Activated CD4-positive, alpha-beta T cell treated with anti-CD3 and anti-CD28 coated beads, Interleukin-2, amount 50 U/mL, for 4 hours (primary cell): Measurements from ENCODE around the gene SCARF2.
"Not testable (repeated sequence)": the region's sequence is repeated elsewhere in the genome, so short reads cannot be mapped to it uniquely, and the experiment has no call there.

Experiments
- DNase-seq, 2 experiments: peaks; one replicate each; pipeline ENCODE4 v3.0.0-alpha.2; 2020

SCARF2 gene

DNA sequence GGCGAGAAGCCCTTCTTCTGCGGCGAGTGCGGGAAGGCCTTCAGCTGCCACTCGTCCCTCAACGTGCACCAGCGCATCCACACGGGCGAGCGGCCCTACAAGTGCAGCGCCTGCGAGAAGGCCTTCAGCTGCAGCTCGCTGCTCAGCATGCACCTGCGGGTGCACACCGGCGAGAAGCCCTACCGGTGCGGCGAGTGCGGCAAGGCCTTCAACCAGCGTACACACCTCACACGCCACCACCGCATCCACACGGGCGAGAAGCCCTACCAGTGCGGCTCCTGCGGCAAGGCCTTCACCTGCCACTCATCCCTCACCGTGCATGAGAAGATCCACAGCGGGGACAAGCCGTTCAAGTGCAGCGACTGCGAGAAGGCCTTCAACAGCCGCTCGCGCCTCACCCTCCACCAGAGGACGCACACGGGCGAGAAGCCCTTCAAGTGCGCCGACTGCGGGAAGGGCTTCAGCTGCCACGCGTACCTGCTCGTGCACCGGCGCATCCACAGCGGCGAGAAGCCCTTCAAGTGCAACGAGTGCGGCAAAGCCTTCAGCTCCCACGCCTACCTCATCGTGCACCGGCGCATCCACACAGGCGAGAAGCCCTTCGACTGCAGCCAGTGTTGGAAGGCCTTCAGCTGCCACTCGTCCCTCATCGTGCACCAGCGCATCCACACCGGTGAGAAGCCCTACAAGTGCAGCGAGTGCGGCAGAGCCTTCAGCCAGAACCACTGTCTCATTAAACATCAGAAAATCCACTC, 31.5 kb downstream of the SCARF2 start:
- no peak for DNase-seq

- no peak for DNase-seq
Observed at GRCh38 chr22:20405291-20405930, 32.2 kb downstream of the SCARF2 start.

- DNase-seq: no peak
Observed at GRCh38 chr22:20404881-20405280, 32.7 kb downstream of the SCARF2 start.

GRCh38 chr22:20403779-20404140, 33.9 kb downstream of the SCARF2 start:
- DNase-seq: no peak

DNA sequence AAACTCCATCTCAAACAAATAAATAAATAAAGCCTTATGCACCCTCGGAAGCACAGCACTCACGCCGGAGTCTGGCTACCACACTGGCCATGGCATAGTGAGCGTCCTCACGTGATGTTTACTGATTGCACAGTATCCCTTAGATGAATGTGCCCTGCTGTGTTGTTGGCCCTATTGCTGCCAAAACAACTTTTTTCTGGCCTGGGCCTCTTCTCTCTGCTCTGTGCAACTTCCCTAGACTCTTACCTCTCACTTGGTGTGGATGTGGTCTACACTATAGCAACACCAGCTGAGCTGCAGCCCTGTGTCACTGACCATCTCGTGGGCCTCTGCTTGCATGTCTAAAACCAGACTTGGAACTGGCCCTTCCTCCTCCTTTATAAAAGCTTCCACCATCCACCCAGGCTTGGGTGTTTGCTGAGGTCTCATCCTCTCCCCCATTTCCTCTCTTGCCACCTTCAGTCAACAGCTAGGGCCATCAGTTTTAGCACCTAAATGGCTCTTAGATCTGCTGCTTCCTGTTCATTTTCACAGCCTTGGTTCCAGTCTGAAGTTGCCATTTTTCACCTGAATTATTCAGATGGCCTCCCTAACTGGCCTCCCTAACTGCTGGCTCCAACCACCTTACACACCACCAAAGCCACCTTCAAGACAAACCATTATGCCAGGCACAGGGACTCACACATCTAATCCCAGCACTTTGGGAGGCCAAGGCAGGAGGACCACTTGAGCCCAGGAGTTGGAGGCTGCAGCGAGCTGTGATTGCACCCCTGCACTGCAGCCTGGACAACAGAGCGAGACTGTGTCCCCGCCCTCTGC, 34.5 kb downstream of the SCARF2 start:
- no peak for DNase-seq

- DNase-seq: no peak
Observed at GRCh38 chr22:20401376-20402014, 36.1 kb downstream of the SCARF2 start.

- no peak for DNase-seq
Observed at GRCh38 chr22:20400606-20401375, 36.8 kb downstream of the SCARF2 start.

DNA sequence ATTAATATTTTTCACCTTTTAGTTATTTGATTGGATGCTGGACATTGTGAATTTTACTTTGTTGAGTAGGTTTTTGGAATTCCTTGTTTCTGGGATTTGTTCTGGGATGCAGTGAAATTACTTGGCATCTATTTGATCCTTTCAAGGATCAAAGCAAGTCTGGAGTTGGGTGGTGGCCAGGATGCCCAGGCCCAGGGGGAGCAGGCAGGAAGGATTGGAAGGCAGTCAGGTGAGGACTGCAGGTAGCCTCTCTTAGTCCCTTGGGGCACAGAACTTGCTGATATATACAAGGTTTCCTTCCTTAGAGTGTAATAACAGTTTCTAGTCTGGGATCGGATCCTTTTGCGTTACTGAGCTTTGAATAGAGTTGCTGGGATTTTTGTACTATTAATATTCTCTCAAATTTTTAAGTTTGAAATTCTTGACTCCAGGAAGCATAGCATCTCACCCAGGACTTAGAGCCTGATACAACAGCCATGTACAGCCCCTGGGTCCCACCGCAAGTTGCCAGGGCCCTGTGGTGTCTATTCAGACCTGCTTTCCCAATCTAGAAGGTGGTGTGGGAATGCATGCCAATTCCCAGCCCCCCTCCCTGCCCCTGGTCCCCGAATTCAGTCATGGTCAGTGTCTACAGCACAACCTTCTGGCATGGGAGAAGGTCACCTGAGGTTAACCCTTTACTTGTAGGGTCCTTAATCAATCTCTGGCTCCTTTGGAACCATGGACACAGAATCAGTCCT, 37.6 kb downstream of the SCARF2 start:
- DNase-seq: no peak

DNA sequence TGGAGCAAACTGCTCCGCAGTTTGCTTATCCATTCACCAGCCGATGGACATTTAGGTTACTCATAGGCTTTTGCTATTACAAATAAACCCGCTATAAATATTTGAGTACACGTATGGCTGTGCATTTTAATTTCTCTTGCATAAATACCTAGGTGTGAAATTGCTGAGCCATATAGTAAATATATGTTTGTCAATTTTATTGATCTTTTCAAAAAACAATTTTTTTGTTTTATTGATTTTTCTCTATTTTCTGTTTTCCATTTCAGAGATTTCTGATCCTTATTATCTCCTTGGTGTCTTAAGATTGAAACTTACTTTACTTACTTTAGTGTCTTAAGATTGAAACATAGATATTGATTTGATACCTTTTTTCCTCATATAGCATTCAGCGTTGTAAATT, 39.2 kb downstream of the SCARF2 start:
- DNase-seq: no peak

DNA sequence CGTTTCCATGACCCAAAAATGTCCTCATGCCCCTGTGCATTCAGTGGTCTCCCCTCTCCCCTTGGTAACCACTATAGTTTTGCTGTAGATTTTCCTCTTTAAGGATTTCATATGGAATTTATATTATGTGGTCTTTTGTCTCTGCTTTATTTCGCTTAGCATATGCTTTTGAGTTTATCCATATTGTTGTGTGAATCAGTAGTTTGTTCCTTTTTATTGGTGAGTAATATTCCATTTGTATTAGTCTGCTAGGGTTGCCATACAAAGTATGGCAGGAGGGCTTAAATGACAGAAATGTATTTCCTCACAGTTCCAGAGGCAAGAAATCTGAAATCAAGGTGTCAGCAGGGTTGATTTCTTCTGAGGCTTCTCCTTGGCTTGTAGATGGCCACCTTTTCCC, 40.1 kb downstream of the SCARF2 start:
- DNase-seq: no peak

DNA sequence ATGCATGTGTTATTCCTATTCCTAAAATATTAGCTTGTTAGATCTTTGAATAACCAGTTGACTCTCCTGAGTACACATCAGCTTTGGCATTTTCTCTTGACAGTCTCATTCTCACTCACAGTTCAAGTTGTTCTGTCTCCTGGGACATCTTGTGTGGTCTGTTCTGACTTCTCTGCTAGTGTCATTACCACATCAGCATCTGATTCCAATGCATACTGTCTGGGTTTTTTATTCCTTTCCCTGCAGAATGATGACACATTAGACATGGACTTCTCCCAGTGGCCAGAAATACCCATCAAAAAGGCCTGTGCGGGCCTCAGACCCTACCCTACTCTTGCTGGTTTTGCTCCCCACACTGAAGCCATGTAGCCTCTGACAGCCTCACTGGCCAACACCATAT, 41.0 kb downstream of the SCARF2 start:
- no peak for DNase-seq

DNA sequence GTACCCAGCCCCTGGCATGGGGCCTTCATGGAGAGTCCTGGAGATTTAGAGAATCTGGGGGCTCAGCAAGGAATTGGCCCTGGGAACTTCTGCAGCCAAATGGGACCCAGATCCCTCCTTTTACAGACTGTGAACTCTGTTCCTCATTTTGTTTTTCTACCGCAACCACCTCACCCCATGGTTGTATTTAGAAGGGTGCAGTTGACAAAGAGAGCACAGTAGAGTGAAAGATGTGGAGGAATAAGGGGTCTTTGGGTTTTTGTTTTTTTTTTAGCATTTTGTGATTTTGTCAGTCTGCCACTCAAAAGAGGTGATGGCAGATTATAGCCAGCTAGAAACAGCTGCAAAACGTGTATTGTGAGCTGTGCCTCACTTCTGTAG, 41.7 kb downstream of the SCARF2 start:
- DNase-seq: no peak

DNA sequence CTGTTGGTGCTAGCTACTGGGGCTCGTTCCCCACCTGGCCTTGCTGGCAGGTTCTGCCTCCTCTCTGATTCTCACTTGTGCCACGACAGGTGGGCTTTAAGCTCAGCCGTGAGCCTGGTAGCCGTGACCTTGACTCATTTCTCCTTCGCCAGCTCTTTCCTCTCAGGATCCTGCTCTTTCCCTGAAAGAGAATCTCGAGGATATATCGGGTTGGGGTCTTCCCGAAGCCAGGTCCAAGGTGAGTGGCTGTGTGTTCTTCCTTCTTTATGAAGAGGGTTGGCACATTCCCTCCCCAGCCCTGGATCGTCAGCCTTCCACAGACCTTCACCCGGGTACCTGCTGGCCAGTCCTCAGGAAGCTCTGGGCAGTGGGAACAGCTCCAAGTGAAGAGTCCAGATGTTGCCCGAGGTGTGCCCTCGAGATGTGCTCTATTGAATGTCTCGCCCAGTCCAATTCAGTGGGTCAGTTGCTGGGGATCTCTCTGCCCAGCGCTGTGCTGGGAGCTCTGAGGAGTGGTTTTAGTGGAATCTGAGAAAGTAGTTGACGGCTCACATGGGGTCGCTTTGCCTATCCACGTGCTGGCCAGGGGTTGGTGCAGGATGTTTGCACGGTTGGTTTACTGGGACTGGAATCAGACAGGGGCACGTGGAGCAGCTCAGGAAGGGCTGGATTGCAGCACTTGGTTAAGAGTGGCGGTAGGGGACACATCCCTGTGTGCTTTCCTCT, 42.3 kb downstream of the SCARF2 start:
- DNase-seq: no peak

GRCh38 chr22:20393705-20394476, 43.7 kb downstream of the SCARF2 start, which contains the start of gene ZNF74:
ZNF74 (plus strand) TSS chr22:20394151; CDS start chr22:20394629, 478 bp downstream.
- DNase-seq: peak; percentile 74 to 77

DNA sequence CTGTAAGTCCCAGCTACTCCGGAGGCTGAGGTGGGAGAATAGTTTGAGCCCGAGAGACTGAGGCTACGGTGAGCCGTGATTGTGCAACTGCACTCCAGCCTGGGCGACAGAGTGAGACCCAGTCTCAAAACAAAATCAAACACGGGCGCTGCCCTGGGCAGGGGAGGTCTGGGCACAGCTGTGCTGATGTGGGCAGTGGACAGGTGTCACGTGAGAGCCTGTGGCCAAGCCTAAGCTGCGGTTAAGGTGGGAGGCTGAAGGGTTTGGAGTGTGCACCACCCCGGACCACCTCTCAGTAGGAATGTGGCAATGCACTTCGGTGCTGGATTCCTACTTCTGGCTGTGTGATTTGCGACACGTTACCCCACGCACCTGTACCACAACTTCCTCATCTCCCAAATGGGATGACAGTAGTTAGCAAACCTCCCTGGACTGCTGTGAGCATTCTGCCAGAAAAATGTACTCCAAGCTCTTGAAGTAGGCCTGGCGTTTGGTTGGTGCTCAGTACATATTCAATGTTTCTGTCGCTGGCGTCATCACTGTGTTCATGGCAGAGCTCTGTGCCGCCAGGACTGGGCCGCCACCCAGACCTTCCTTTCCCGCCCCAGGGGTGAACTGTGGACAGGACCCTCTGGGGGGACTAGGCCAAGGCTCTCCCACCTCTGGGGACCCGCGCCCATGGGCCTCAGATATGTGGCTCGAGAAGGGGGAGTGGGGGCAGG, 44.5 kb downstream of the SCARF2 start:
- no peak for DNase-seq

GRCh38 chr22:20392365-20392881, 45.2 kb downstream of the SCARF2 start:
- DNase-seq: not testable (repeated sequence)

DNA sequence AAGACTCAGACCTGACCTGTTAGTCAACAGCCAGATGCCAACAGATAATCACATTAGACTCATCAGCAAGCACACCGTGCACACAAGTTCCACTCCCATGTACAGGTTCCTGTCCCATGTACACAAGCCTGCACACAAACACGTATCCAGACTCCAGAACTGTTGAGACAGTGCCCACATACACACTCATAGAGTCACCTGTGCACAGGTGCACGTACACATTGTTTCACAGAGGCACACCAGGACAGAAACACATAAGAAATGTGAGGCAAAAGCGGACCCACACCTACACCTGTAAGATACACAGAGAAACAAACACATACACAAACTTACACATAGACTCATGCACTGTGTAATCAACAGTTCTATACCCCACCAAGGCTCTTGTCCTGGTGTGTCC, 46.4 kb downstream of the SCARF2 start:
- DNase-seq: no peak

DNA sequence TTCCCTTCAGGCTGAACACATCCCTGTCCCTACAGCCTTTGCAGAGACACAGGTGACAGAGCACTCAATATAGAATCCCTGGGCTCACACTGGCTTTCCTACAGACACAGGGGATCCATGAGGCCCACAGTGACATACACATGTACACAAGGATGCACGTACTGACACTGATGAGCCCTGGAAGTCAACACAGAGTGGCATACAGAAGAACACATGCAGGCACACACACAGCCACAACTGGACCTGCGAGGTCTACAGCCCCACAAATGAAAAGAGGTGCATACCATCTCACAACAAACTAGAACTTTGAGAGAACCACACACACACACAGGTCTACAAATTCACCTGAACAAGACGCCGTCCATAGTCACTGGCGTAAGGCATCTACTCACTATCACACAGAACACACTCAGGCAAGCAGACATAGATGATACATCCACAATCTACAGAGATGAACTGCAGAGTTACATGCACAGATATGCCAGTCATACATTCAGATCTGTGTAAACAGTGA, 47.2 kb downstream of the SCARF2 start:
- DNase-seq: no peak

DNA sequence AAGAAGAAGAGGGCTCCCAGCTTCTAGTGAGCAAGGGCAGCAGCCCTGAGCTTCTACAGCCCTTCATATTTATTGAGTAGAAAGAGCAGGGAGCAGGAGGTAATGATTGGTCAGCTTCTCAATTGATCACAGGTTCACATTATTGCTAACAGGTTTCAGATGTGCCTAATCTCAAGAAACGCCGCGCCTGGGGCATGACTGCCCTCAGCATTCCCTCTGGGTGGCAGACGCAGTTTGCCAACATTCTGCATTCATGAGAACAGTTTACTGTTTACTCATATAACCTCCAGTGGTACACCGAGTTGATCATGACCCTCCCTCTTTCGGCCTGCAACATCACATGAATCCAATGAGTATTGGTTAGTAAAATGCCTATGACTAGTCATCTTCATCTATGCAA, 48.3 kb downstream of the SCARF2 start:
- no peak for DNase-seq
